Measurements from ENCODE around the gene PCDHGA1.

GRCh38 chr5:141503681-141504080, 173.4 kb downstream of the PCDHGA1 start:
- TF ChIP-seq CTCF (IDR thresholded peaks at IDR 0.05) (no peak), EZH2 (IDR thresholded peaks at IDR 0.05; ENCODE audit: borderline replicate concordance, insufficient read depth, low read depth, low read length, poor library complexity, severe bottlenecking) (no peak)
